ENCODE data around the gene ADCY1.

The ADCY1 gene

GRCh38 chr7:45589915-45590678 lies 15.9 kb downstream of the ADCY1 start:
- no peaks in the 10 kb centered on the region for H4K20me1 ChIP-seq (ENCODE audit: insufficient read depth, low read length)
- H3K4me1 ChIP-seq (ENCODE audit: low read length): no peaks in the 10 kb centered on the region
- no peaks in the 10 kb centered on the region for H3F3A ChIP-seq (ENCODE audit: insufficient read depth, low read length)
- no peak for TF ChIP-seq EZH2 (optimal IDR thresholded peaks at IDR 0.05; ENCODE audit: low read depth, low read length)
- no peak for TF ChIP-seq EZH2phosphoT487 (IDR thresholded peaks at IDR 0.05; ENCODE audit: low read length)
- no peak for TF ChIP-seq CTCF (IDR thresholded peaks at IDR 0.05; ENCODE audit: low read length)
- no peaks in the 10 kb centered on the region for H3K9me3 ChIP-seq (replicated peaks; ENCODE audit: insufficient read depth, low read length)
- no peaks in the 10 kb centered on the region for H3K9me2 ChIP-seq (replicated peaks; ENCODE audit: insufficient read depth, low read length)
- H3K79me2 ChIP-seq (ENCODE audit: low read length): 0 out of 2 replicates have a peak, but pooled peaks cover 3% of the 10 kb centered on the region
- H2AFZ ChIP-seq (ENCODE audit: low read length): no peak overlapping the region
- H3K4me2 ChIP-seq (ENCODE audit: low read depth, low read length): no peak overlapping the region
- H3K4me3 ChIP-seq (ENCODE audit: low read length): no peak overlapping the region
- H3K27me3 ChIP-seq (replicated peaks; ENCODE audit: insufficient read depth, low read length): no peaks in the 10 kb centered on the region
- H3K9ac ChIP-seq (ENCODE audit: low read length): no peak overlapping the region
- no peaks in the 10 kb centered on the region for H3K36me3 ChIP-seq (replicated peaks; ENCODE audit: insufficient read depth, low read length)
- no peak for DNase-seq
- no peak overlapping the region for H3K27ac ChIP-seq (ENCODE audit: low read length)

GRCh38 chr7:45590679-45591057 lies 16.5 kb downstream of the ADCY1 start:
- no peaks in the 10 kb centered on the region for H3K9me3 ChIP-seq (replicated peaks; ENCODE audit: insufficient read depth, low read length)
- no peak overlapping the region for H3K4me3 ChIP-seq (ENCODE audit: low read length)
- no peak overlapping the region for H2AFZ ChIP-seq (ENCODE audit: low read length)
- no peak overlapping the region for H3K27ac ChIP-seq (ENCODE audit: low read length)
- 0 out of 2 replicates have a peak, but pooled peaks cover 3% of the 10 kb centered on the region for H3K79me2 ChIP-seq (ENCODE audit: low read length)
- H3K36me3 ChIP-seq (replicated peaks; ENCODE audit: insufficient read depth, low read length): no peaks in the 10 kb centered on the region
- no peaks in the 10 kb centered on the region for H3K9me2 ChIP-seq (replicated peaks; ENCODE audit: insufficient read depth, low read length)
- no peaks in the 10 kb centered on the region for H3K27me3 ChIP-seq (replicated peaks; ENCODE audit: insufficient read depth, low read length)
- H4K20me1 ChIP-seq (ENCODE audit: insufficient read depth, low read length): no peaks in the 10 kb centered on the region
- no peaks in the 10 kb centered on the region for H3K4me1 ChIP-seq (ENCODE audit: low read length)
- no peak overlapping the region for H3K4me2 ChIP-seq (ENCODE audit: low read depth, low read length)
- DNase-seq: no peak
- no peaks in the 10 kb centered on the region for H3F3A ChIP-seq (ENCODE audit: insufficient read depth, low read length)
- no peak overlapping the region for H3K9ac ChIP-seq (ENCODE audit: low read length)
- TF ChIP-seq EZH2phosphoT487 (IDR thresholded peaks at IDR 0.05; ENCODE audit: low read length) (no peak), CTCF (IDR thresholded peaks at IDR 0.05; ENCODE audit: low read length) (no peak), EZH2 (optimal IDR thresholded peaks at IDR 0.05; ENCODE audit: low read depth, low read length) (no peak)

- TF ChIP-seq EZH2 (optimal IDR thresholded peaks at IDR 0.05; ENCODE audit: low read depth, low read length) (no peak), CTCF (IDR thresholded peaks at IDR 0.05; ENCODE audit: low read length) (no peak), EZH2phosphoT487 (IDR thresholded peaks at IDR 0.05; ENCODE audit: low read length) (no peak)
- Histone ChIP-seq H3K79me2 (ENCODE audit: low read length) (0 out of 2 replicates have a peak, but pooled peaks cover 3% of the 10 kb centered on the region), H3K4me2 (ENCODE audit: low read depth, low read length) (no peak overlapping the region), H4K20me1 (ENCODE audit: insufficient read depth, low read length) (no peaks in the 10 kb centered on the region), H3K36me3 (replicated peaks; ENCODE audit: insufficient read depth, low read length) (no peaks in the 10 kb centered on the region), H3K9me3 (replicated peaks; ENCODE audit: insufficient read depth, low read length) (no peaks in the 10 kb centered on the region), H3K9ac (ENCODE audit: low read length) (no peak overlapping the region), H3K27me3 (replicated peaks; ENCODE audit: insufficient read depth, low read length) (no peaks in the 10 kb centered on the region), H3K4me1 (ENCODE audit: low read length) (no peaks in the 10 kb centered on the region), H3K27ac (ENCODE audit: low read length) (no peak overlapping the region), H2AFZ (ENCODE audit: low read length) (no peak overlapping the region), H3K4me3 (ENCODE audit: low read length) (no peak overlapping the region), H3K9me2 (replicated peaks; ENCODE audit: insufficient read depth, low read length) (no peaks in the 10 kb centered on the region), H3F3A (ENCODE audit: insufficient read depth, low read length) (no peaks in the 10 kb centered on the region)
- no peak for DNase-seq
Observed at GRCh38 chr7:45591101-45591906, 17.1 kb downstream of the ADCY1 start.
